HUES6 (cell line): ENCODE data around the gene FGF11.

Experiments
- H3K27ac ChIP-seq: 2 replicates; pipeline ENCODE4 v1.7.0; 2013; ENCODE audit warnings: low read depth, mild to moderate bottlenecking, low read length, inconsistent platforms
- H3K27me3 ChIP-seq: 2 replicates; pipeline ENCODE4 v1.6.1; 2013; ENCODE audit warnings: low read length; ENCODE audit not compliant: control insufficient read depth, insufficient read depth
- H3K36me3 ChIP-seq: 2 replicates; pipeline ENCODE4 v1.6.1; 2013; ENCODE audit warnings: low read length; ENCODE audit not compliant: control insufficient read depth, insufficient read depth
- H3K4me1 ChIP-seq: 2 replicates; pipeline ENCODE4 v1.6.1; 2013; ENCODE audit warnings: low read length; ENCODE audit not compliant: control insufficient read depth, insufficient read depth
- H3K4me3 ChIP-seq: 2 replicates; pipeline ENCODE4 v1.5.1; 2013; ENCODE audit warnings: low read depth, low read length
- H3K9ac ChIP-seq: one replicate; pipeline ENCODE4 v1.6.1; 2013; ENCODE audit warnings: mild to moderate bottlenecking, low read length
- H3K9me3 ChIP-seq: 2 replicates; pipeline ENCODE4 v1.6.1; 2013; ENCODE audit warnings: low read depth, low read length; ENCODE audit not compliant: control insufficient read depth, insufficient read depth

Gene FGF11

DNA sequence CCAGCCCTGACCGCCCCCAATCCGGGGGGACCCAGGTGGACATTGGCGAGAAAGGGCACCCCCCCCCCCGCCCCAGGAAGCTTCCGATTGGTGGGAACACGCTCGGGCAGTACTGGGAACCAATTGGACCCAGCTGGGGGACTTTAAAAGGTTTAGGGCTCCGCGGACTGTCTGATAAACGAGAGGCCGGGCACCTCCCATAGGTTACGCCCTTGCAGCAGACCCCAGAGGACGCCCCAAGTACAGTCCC is 35.7 kb upstream of the FGF11 start:
- Histone ChIP-seq H3K9ac (peak overlapping the region; percentile 46), H3K4me1 (peaks cover 21% of the 10 kb centered on the region), H3K27me3 (peaks cover 2% of the 10 kb centered on the region; the same call in 1 of the 2 replicates), H3K4me3 (peak overlapping the region; percentile 75), H3K27ac (peak overlapping the region; percentile 29; the same call in 1 of the 2 replicates), H3K36me3 (peaks cover 5% of the 10 kb centered on the region), H3K9me3 (no peaks in the 10 kb centered on the region)

DNA sequence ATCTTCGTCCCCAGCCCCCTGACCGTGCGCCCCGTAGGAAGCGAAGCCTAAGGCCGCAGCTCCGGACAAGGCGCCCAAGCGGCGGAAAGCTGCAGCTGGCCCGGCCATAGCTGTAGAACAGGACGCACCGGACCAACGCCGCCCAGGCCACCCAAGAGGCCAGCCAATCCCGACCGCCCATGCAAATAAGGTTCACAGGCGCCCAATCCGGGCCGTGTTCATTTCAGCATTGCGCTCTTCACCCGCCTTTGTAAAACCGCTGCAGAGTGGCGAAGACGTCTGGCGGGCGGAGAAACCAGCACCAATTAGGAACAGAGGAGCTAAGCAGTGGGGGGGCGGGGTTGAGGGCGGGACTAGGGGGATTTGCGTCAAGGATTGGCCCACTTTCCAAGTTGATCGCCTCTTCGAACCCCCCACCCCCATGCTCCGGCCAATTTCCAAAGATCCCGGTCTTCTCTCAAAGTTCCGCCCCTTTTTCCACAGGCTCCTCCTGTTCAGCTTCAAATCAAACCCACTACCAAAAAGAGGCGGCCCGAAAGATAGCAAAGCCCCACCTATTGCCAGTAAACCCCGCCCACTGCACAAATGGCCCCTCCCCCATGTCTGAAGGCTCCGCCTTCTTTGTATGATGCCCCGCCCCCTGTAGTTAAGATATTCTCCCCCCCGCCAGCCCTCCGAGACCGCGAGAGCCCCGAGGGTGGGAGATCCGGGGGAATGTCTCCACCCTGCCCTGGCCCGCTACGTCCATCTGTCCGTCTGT is 35.2 kb upstream of the FGF11 start, which contains the start of gene TMEM256:
Gene TMEM256, minus strand, starts transcription at position 121 of the 760 bp plus-strand sequence. Its CDS starts 13 bp downstream, at position 108.
- Histone ChIP-seq H3K9ac (peak within 1 kb of the TSS; percentile 46), H3K27ac (peak within 1 kb of the TSS; percentile 50; the same call in 1 of the 2 replicates), H3K27me3 (peaks cover 4% of the 10 kb centered on the region; the same call in 1 of the 2 replicates), H3K4me1 (peaks cover 21% of the 10 kb centered on the region), H3K4me3 (peak within 1 kb of the TSS; percentile 75), H3K36me3 (peaks cover 11% of the 10 kb centered on the region), H3K9me3 (no peaks in the 10 kb centered on the region)

DNA sequence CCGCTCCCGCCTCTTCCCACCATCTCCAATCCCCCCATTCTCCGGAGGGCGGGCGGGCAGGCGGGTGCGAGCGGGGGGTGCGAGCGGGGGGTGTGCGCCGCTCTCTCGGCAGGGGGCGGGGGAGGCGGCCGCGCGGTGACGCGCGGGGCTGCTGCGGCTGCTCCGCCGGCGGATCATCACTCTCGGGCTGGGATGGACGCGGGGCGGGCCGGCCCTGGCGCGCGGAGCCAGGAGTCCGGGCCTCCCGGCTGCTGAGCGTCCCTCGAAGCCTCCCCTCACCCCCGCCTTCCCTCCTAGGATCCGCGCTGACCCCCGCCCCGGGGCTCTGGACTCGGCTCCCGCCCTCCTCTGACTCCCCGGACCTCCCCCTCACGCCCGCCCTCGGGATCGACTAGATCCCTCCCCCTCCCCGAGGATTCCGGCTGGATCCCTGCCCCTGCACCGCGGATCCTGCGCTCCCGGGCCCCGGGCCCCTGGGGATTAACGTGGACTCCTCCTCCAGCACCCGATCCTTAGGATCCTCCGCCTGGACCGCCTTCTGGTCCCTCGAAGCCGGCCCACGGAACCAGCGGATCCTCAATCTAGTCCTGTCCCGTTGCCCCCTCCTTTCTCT is 34.5 kb upstream of the FGF11 start:
- Histone ChIP-seq H3K27ac (peak overlapping the region; percentile 50; the same call in 1 of the 2 replicates), H3K36me3 (peaks cover 17% of the 10 kb centered on the region), H3K4me3 (peak overlapping the region; percentile 75), H3K4me1 (peaks cover 21% of the 10 kb centered on the region), H3K27me3 (peaks cover 4% of the 10 kb centered on the region; the same call in 1 of the 2 replicates), H3K9ac (peak overlapping the region; percentile 75), H3K9me3 (no peaks in the 10 kb centered on the region)

DNA sequence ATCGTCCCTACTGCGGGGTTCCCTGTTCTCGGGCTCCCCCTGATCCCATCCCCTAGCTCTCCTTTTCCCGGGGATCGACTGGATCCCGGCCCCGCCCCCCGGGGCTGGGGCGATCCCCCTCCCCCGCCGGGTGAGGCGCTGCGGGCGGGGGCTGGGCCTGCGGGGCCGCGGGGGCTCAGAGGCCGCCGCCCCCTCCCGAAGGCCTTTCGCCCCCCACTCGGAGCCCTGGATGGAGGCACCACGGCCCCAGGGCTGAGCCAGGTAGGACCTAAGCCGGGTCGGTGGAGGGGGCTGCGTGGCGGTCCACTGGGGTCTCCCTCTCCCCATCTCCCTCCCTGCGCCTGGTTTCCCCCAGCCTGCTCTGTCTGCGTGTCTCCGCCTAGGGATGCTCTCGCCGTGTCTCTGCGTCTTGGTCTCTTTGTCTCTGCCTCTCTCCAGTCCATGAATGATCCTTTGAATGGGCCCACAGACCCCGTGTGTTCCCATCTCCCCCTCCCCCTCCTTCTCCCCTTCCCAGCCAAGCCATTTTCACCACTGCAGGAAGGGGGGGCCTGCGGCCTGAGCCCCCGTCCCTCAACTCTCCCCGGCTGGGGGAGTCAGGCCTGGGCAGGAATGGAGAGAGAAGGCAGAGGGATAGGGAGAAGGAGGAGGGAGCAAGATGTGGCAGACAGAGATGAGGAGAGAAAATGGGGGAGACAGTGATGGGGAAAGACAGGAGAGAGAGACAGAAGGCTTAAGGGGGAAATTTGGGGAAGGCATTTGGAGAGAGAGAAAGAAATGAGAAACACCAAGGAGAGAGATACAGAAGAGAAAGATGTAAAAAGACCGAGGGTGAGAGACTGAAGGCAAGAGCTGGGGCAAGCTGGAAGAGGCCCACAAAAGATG is 33.7 kb upstream of the FGF11 start:
- H3K4me1 ChIP-seq: peaks cover 21% of the 10 kb centered on the region
- H3K27ac ChIP-seq: peak overlapping the region; percentile 50; the same call in 1 of the 2 replicates
- peaks cover 25% of the 10 kb centered on the region for H3K36me3 ChIP-seq
- H3K27me3 ChIP-seq: peaks cover 4% of the 10 kb centered on the region; the same call in 1 of the 2 replicates
- peak overlapping the region; percentile 75 for H3K4me3 ChIP-seq
- H3K9me3 ChIP-seq: no peaks in the 10 kb centered on the region
- peak overlapping the region; percentile 75 for H3K9ac ChIP-seq

DNA sequence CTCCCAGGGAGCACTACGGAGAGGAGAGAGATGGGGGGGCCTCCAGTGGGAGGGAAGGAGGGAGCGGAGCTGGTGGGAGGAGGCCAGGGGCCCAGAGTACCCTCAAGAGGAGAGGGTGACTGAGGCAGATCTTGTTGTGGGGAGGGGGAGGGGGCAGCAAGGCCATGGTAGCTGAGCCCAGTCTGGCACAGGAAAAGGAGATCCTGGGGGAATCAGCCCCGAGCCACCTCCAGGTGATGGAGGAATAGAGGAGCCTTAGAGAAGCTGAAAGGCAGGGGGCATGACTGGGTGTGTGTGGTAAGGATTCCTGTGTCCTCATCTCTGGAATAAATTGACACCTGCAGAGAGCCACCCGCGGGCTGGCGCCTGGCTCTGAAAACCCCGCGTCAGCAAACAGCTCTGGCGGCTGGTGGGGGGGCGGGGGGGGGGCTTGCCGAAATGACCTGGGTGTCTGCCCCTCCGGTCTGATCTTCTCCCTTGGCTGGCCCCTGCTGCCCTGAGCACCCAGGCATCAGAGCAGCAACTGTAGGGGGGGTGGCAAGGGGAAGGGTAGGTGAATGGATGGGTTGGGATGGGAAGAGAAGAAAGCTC is 33.0 kb upstream of the FGF11 start:
- peak overlapping the region; percentile 75 for H3K4me3 ChIP-seq
- no peak overlapping the region for H3K27ac ChIP-seq
- H3K27me3 ChIP-seq: peaks cover 4% of the 10 kb centered on the region; the same call in 1 of the 2 replicates
- peaks cover 21% of the 10 kb centered on the region for H3K4me1 ChIP-seq
- H3K9me3 ChIP-seq: no peaks in the 10 kb centered on the region
- peaks cover 29% of the 10 kb centered on the region for H3K36me3 ChIP-seq
- peak overlapping the region; percentile 70 for H3K9ac ChIP-seq

DNA sequence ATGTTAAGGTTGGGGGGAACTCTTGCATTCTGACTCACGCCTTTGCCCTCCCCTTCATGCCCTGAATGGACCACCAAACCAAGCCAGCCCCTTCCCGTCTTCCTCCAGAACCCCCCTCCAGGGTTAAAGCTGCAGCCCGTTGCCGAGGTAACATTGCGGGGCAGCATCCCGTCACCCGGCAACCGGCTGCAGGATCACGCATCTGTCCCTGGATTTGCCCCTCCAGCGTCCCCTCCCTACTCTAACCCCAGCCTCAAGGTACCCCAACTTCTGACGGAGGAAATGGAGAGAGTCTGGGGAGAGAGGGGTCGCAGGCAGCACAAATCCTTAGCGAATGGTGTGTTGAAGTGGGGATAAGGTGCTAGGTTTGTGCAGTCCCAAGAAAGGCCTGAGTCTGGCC is 32.2 kb upstream of the FGF11 start:
- peaks cover 21% of the 10 kb centered on the region for H3K4me1 ChIP-seq
- H3K27me3 ChIP-seq: peaks cover 4% of the 10 kb centered on the region; the same call in 1 of the 2 replicates
- H3K9ac ChIP-seq: no peak overlapping the region
- H3K4me3 ChIP-seq: no peak overlapping the region
- peaks cover 27% of the 10 kb centered on the region for H3K36me3 ChIP-seq
- H3K27ac ChIP-seq: no peak overlapping the region
- no peaks in the 10 kb centered on the region for H3K9me3 ChIP-seq

DNA sequence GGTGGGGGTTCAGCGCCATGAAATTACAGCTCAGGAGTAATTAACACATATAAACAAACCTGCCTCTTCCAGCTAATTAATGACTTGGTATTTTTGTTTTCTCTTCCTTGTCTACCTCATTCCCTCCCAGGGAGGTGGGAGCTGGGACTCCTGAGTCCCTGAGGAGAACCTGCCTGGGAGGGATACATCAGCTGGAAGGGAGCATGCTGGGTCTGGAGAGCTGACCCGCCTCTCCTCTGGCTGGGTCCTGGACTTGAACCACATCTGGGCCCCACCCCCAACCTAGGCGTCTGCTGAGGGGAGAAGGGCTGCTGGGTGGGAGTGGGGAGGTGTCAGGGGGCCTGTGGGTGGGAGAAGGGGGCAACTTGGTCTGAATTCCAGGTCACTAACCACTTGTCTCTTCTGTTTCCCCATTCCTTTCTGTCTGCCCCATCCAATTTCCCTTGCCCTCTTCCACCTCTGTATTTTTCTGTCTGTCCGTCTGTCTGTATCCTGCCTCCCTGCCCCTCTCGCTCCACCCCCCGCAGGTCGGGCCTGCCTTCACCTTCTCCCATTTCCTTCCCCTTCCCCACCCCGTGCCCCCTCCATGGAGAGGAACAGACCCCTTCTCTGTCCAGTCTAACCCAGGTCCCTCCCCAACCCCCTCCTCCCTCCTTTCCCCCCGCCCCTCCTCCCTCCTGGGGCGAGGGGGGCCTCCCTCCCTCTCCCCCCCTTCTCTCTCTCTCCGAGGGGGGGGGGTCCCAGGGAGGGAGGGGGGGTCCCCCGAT is 31.6 kb upstream of the FGF11 start, which contains the start of gene NLGN2:
Gene NLGN2, plus strand, starts transcription at position 361 of the 767 bp plus-strand sequence. CDS start 411 bp downstream, outside the sequence.
- Histone ChIP-seq H3K9me3 (no peaks in the 10 kb centered on the region), H3K4me3 (peak within 1 kb of the TSS; percentile 48), H3K4me1 (peaks cover 21% of the 10 kb centered on the region), H3K9ac (peak within 1 kb of the TSS; percentile 51), H3K36me3 (peaks cover 27% of the 10 kb centered on the region), H3K27ac (no peak within 1 kb of the TSS), H3K27me3 (peaks cover 4% of the 10 kb centered on the region; the same call in 1 of the 2 replicates)

DNA sequence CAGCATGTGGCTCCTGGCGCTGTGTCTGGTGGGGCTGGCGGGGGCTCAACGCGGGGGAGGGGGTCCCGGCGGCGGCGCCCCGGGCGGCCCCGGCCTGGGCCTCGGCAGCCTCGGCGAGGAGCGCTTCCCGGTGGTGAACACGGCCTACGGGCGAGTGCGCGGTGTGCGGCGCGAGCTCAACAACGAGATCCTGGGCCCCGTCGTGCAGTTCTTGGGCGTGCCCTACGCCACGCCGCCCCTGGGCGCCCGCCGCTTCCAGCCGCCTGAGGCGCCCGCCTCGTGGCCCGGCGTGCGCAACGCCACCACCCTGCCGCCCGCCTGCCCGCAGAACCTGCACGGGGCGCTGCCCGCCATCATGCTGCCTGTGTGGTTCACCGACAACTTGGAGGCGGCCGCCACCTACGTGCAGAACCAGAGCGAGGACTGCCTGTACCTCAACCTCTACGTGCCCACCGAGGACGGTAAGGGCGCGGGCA is 31.0 kb upstream of the FGF11 start:
- Histone ChIP-seq H3K27ac (no peak overlapping the region), H3K9ac (peak overlapping the region; percentile 51), H3K9me3 (no peaks in the 10 kb centered on the region), H3K4me3 (peak overlapping the region; percentile 48), H3K36me3 (peaks cover 32% of the 10 kb centered on the region), H3K4me1 (peaks cover 22% of the 10 kb centered on the region), H3K27me3 (peaks cover 4% of the 10 kb centered on the region; the same call in 1 of the 2 replicates)

GRCh38 chr17:7408863-7409262 is 30.4 kb upstream of the FGF11 start:
- peaks cover 4% of the 10 kb centered on the region; the same call in 1 of the 2 replicates for H3K27me3 ChIP-seq
- no peaks in the 10 kb centered on the region for H3K9me3 ChIP-seq
- peak overlapping the region; percentile 48 for H3K4me3 ChIP-seq
- no peak overlapping the region for H3K27ac ChIP-seq
- H3K9ac ChIP-seq: peak overlapping the region; percentile 51
- peaks cover 32% of the 10 kb centered on the region for H3K36me3 ChIP-seq
- peaks cover 22% of the 10 kb centered on the region for H3K4me1 ChIP-seq
